GM20431 (cell line): ENCODE measurements around the gene CAPS.
"Not testable (repeated sequence)": the region's sequence is repeated elsewhere in the genome, so short reads cannot be mapped to it uniquely, and the experiment has no call there.

Experiments
- in situ Hi-C: fragments of 300-500 bp; cut with MseI, MboI; formaldehyde crosslinking; loops from one replicate; pipeline ENCODE4 v1.15.0; 2020; ENCODE audit warnings: low sequenced_read_pairs; ENCODE audit not compliant: unreplicated experiment

Gene CAPS

DNA sequence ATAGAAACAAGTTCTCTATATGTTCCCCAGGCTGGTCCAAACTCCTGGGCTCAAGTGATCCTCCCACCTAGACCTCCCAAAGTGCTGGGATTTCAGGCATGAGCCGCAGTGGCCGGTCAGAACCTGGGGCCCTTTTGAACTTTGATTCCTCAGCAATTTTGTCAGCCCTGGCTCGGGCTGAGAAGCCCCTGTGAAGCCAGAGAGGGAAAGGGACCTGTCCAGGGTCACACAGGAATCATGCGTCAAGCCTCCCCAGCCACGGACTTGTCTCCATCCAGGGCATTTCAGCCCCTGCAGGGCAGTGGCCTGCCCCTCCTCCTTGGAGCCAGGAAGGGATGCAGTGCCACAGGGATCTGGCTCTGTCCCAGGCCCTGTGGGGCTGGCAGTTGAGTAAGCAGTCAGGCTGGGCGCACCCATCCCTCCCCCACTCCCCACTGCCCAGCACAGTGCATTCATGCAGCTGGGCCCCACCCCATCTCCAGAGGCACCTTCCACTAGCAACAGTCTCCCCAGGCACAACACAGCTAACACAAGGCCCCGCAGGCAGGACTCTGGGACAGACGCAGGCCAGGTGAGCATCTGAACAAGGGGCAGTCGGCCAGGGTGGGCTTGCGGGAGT is at the start of gene CAPS:
TSS of gene CAPS (plus strand) at position 516 of the 619 bp plus-strand sequence. CDS start 153 bp downstream, outside the sequence.
- in situ Hi-C loops, result no loop called here

DNA sequence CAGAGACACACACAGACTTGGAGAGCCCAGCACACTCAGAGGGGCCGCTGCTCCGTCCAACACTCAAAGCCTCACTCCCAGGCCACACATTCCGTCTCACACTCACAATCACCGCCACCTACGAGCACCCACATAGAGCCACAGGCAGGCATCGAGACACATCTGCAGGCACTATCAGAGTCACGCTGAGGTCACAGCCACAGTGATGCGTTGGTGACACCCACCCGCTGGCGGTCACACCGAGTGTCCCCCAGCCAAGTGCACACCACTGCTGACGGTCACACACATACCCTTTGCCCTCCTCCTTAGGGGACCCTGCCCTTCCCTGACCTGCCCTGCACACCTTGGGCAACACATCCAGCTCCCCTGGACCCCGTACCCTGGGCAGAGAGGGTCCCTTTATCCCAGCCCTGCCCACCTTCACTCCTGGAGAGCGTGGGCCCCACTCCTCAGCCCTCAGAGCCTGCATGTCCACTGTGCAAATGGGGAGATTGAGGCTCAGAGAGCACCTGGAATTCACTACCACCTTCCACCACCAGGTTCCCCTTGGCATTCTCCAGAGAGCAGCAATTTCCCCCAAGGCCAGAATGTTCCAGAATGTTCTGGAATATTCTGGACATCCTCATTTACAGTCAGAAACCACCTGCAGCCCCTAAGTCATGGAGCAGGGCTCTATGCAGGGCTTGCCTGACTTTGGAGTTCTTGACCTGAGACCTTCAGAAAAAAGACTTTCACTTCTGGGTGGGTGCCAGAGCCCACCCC is 49.1 kb upstream of the CAPS start:
- in situ Hi-C loops, result no loop called here

DNA sequence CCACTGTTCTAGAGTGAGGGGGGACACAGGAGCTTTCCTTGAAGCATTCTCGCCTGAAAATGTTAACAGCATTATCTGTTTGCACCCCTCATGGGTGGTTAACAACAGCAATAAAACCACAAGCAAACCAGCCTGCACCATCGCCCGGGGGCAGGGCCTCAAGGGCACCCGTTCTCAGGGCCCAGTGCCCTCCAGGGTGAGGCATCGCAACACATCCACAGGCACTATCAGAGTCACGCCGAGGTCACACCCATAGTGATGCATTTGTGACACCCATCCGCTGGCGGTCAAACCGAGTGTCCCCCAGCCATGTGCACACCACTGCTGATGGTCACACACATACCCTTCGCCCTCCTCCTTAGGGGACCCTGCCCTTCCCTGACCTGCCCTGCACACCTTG is 48.3 kb upstream of the CAPS start:
- in situ Hi-C loops, result no loop called here

DNA sequence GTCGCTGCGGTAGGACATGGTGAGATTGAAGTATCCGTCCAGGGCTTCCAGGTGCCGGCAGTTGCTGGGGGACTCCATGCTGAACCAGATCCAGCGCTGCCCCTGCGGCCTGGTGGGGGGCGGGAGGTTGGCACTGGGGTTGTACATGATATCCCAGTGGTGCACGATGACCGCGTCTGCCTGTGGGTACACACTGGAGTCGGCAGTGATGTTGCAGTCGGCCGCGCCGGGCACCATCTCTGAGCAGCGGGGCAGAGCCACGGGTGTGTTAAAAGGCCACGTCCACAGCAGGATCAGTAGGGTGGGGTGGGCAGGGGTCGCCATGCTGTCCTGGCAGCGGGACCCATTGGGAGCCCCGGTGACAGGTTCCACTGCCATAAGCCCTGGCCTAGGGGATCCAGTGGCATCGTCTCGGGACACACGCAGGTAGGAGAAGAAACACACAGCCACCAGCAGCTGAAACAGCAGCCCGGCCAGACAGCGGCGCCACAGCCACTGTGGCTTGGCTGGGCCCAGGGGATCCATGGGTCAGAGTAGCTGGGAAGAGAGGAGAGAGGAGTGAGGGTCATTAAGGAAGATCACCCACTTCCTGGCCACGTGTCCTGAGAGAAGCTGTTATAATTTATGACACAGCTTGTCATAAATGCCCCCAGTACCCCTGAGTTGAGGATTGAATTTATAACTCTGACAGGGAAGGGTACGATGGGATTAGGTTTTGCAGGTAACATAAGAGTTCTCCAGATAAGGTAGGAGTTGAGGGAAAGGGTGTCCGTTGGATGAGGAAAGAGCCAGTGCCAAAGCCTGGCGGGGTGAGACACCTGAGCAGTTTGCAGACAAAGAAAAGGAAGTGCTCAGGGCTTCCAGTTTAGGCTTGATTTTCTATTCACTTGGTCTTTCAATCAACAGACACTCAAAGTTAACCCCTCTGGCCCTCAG is 46.6 kb upstream of the CAPS start:
- in situ Hi-C loops, result no loop called here

DNA sequence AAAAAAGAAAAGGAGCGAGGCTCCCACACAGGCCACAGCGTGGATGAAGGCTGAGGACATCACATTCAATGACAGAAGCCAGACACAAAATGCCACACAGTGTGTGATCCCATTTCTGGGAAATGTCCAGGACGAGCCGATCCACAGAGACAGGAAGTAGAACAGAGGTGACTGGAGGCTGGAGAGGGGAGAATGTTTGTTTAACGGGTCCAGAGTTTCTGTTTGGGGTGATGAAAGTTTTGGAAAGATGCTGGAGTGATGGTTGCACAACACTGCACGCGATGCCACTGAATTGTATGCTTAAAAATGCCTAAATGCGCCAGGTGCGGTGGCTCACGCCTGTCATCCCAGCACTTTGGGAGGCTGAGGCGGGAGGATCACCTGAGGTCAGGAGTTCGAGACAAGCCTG is 43.1 kb upstream of the CAPS start:
- in situ Hi-C loops, result no loop called here

DNA sequence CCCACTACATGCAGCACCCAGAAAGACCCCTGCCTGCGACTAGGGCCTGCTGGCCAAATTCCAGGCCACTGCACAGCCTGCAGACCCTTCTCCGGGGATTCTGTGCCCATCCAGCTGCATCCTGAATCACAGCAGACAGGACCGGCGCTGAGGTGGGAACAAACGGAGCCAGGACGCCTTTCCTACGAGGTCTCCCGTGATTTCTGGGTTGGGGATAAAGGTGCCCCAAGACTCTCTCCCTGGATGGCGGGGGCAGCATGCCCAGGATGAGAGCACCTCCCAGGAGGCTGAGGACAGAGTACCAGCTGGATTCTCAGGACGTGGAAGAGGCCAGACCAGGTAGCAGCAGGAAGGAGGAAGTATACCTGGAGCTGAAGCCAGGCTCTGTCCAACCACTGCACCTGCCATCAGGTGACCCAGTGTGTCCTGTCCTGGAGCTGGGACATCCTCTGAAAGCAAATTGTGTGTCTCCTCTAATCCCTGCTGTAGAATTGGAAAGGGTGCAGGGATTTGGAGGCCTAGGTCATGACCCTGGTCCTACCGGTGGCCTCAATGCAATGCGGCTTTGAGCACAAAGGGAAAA is 40.3 kb upstream of the CAPS start:
- in situ Hi-C loops, result no loop called here

DNA sequence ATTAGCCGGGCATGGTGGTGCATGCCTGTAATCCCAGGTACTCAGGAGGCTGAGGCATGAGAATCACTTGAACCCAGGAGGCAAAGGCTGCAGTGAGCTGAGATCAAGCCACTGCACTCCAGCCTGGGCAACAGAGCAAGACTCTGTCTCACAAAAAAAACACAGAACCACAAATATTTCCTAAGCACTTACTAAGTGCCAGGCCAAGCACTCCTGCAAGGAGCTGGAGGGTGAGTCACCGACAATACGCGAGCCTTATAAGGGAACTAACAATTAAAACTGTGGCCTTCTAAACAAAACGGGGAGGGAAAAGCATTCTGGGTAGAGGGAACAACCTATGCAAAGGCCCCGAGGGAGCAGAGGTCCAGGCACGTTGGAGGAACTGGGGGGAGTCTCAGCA is 39.6 kb upstream of the CAPS start:
- in situ Hi-C loops, result not testable (repeated sequence)

DNA sequence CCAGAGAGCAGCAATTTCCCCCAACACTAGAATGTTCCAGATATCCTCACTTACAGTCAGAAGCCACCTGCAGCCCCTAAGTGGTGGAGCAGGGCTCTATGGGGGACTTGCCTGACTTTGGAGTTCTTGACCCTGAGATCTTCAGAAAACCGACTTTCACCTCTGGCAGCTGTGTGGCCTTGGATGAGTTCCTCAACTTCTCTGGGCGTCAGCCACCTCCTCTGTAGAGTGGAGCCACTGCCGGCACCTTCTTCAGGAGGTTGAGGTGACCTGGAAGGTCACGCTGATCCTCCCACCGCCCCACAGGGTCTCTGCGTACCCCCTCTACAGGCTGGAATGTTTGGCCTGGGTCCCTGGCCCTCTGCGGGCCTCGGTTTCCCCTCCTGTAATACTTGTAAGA is 36.6 kb upstream of the CAPS start:
- in situ Hi-C loops, result no loop called here

DNA sequence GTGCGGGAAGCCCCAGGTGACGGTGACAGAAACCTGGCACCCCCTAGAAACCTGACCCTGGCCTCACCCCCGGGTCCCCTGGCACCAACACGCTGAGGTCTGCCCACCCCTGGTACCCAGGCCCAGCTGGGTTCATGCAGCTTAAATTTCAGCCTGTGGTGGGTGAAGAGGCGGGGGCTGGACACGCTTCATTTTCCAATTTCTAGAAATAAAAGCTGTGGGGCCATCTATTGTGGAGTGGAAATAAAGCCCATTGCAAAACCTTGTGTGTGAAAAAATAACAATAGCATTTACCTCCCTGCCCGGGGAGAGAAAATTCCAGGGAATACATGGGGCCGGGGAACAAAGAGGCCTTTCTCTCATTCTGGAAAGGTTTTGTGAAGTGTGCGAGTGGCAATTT is 36.2 kb upstream of the CAPS start:
- in situ Hi-C loops, result no loop called here

DNA sequence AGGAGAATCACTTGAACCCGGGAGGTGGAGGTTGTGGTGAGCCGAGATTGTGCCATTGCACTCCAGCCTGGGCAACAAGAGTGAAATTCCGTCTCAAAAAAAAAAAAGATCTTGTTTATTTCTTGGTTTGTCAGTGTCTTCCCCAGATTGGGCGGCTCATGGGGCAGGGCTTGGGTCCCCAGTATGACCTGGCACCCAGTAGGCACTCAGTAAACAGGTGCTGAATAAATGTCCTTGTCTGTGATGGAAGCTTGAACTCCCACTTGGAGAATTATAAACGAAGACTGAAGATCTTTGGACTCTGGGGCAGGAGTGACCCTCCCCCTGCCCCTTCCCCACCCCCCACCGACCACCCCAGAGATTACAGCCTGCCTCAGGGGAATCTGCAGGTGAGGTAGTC is 33.9 kb upstream of the CAPS start:
- in situ Hi-C loops, result no loop called here

DNA sequence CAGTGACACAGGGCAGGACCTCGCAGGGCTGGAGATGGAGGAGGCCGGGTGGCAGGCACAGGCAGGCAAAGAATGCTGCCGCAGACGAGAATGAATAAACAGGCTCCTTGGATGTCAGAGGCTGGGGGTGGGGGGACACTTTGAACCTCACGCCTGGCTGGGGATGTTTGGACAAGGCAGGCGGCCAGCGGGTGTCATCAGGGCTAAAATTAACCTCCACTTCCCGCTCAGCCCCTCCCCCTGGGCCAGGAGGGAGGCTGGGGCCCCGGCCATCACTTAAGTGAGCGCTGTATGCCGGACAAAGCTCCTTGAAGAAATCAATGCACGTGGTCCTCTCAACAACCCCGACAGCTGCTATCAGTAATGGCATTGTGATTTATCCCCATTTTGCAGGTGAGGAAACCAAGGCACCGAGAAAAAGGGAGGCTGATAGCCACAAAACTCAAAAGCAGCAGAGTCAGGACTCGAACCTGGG is 33.4 kb upstream of the CAPS start:
- in situ Hi-C loops, result no loop called here

DNA sequence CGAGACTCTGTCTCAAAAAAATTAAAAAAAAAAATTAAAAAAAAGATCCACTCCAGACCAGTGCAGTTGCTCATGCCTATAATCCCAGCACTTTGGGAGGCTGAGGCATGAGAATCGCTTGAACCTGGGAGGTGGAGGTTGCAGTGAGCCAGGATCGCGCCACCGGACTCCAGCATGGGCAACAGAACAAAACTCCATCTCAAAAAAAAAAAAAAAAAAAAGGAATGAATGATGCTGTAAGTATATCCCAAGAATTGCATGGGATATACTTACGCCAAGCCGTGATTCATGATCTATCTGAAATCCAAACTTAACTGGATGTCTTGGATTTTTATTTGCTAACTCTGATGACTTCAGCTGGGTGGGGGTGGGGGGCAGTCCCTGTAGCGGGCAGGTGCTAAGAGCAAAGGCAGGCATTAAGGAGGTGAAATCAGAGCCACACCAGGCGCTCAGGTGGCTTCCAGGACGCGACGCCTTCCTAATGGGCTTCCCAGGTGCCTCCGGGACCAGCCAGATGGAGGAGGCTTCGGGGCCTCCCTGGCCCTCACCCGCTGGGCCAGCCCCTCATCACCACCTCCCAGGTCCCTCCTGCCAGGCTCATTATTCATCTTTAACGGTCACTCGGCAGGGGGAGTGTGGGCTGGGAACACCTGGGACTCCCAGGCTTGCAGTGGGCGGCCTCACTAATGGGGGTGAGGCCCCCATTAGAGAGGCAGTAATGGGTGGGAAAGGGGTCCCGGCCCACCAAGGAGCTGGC is 32.3 kb upstream of the CAPS start:
- in situ Hi-C loops, result no loop called here

DNA sequence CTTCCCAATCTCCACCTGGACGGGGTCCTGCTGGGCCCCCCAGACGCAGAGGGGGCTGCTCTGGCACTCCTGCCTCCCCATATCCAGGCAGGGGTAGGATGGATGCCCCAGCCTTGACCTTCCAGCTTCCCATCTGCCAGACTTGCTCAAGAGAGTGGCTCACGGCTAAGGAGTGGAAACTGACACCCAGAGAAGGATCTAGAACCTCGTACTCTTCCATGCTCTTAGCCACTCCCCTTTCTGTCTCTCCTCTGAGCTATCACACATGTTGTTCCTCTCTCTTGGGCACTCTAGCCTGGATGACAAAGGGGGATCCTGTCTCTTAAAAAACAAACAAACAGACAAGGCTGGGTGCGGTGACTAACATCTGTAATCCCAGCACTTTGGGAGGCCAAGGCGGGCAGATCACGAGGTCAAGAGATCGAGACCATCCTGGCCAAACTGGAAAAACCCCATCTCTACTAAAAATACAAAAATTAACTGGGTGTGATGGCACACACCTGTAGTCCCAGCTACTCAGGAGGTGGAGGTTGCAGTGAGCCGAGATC is 31.6 kb upstream of the CAPS start:
- in situ Hi-C loops, result no loop called here

DNA sequence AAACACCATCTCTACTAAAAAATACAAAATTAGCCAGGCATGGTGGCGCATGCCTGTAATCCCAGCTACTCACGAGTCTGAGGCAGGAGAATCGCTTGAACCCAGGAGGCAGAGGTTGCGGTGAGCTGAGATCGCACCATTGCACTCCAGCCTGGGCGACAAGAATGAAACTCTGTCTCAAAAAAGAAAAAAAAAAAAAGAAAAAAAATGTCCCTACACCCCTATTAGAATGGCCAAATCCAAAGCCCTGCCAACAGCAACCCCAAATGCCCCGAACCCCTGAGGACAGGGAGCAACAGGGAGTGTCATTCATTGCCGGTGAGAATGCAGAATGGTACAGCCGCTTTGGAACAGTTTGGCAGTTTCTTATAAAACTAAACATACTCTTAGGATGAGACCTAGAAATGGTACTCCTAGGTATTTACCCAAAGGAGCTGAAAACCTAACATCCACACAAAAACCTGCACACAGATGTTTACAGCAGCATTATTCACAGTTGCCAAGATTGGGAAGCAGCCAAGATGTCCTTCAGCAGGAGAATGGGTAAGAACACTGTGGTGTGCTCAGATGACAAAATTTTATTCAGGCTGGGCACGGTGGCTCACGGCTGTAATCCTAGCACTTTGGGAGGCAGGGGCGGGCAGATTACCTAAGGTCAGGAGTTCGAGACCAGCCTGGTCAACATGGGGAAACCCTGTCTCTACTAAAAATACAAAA is 30.7 kb upstream of the CAPS start:
- in situ Hi-C loops, result not testable (repeated sequence)

DNA sequence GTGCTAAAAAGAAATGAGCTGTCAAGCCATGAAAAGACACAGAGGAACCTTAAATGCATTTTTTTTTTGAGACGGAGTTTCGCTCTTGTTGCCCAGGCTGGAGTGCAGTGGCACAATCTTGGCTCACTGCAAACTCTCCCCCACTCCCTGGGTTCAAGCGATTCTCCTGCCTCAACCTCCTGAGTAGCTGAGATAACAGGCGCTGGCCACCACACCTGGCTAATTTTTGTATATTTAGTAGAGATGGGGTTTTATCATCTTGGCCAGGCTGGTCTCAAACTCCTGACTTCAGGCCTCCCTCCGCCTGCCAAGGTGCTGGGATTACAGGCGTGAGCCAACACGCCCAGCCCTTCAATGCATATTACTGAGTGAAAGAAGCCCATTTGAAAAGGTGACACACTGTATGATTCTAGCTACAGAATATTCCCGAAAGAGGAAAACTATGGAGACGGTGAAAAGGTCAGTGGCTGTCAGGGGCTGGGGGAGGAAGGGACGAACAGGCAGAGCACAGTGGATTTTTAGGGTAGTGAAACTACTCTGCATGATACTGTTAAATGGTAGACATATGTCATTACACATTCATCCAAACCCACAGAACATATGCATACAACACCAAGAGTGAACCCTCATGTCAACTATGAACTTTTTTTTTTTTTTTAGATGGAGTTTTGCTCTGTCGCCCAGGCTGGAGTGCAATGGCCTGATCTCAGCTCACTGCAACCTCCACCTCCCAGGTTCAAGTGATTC is 29.8 kb upstream of the CAPS start:
- in situ Hi-C loops, result not testable (repeated sequence)

DNA sequence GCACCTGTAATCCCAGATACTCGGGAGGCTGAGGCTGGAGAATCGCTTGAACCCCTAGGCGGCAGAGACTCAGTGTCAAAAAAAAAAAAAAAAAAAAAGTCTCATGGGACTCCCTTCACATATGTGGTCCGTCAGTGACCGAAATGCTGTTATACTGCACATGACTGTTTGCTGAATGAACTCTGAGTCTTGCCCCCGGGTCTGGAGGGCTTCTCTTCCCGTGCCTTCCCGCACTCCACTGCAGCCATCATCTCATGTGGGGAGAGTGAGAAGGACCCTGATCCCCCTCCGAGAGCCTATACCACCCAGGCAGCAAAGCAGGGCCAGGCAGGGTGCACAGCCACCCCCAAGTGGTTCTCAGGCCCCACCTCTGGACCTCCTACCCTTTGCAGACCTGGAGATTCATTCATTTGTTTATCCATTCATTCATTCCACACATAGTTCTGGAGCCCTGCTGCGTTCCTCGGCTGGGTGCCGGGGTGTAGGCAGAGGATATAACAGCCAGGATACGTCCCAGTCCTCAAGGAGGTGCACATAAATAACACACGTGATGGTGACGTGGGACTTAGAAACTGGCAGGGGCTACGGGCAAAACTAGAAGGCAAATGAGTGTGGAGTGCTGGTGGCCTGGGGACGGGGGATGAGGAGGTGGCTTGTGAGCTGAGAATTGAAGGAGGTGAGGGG is 24.6 kb upstream of the CAPS start:
- in situ Hi-C loops, result no loop called here

DNA sequence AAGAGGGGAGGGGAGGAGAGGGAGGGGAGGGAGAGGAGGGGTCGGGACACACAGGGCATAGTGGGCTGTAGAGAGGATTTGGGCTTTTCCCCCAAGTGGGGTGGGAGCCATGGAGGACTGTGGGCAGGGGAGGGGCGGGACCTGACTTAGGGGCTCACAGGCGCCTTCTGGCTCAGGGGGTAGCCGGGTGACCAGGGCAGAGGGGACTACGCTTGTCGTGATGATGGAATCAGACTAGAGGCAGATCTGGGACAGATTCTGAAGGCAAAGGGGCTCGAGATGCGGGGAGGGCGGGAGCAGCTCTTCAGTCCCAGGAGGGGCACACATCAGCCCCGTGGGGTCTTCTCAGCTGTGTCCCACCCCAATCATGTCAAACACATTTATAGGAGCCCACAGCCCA is 24.0 kb upstream of the CAPS start:
- in situ Hi-C loops, result no loop called here

DNA sequence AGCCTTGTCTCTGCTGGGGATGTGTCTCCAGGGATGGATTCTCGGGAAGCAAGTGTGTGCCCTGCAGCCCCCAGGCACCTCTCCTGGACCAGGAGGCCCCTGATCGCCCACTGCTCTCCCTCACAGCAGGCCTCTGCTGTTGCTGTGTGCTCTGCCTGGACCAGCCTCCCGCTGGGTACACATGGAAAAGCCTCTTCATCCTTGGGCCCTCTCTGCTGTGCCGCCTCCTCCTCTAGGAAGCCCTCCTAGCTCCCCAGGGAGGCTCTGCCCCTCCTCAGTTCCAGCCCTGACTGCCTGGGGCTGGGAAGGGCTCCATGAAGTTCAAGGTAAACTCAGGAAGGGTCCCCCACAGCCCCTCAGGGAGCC is 22.5 kb upstream of the CAPS start:
- in situ Hi-C loops, result no loop called here
